HCEC 1CT (cell line): Measurements from ENCODE around the gene ATP1A2.

Experiments used
- DNase-seq: peaks from one replicate; pipeline ENCODE4 v3.0.0-alpha.2; 2017

The ATP1A2 gene

DNA sequence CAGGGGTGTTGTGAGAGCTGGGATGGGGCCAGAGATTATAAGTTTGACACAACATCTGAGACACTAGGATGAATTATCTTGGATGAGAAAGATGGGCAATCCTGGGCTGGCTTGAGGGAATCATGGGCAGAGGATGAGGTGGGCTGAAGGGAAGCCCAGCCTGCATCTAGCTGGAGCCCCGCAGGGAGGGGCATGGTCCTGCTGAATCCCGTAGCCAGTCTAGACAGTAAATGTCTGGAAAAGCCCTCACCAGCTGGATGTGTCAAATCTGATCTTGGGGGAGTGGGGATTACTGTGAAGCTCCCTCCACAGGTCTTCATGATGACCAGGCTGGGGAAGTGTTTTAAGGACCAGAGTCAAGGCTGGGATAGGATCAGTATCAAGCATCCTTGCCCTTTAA lies 71.2 kb downstream of the ATP1A2 start:
- DNase-seq: no peak

DNA sequence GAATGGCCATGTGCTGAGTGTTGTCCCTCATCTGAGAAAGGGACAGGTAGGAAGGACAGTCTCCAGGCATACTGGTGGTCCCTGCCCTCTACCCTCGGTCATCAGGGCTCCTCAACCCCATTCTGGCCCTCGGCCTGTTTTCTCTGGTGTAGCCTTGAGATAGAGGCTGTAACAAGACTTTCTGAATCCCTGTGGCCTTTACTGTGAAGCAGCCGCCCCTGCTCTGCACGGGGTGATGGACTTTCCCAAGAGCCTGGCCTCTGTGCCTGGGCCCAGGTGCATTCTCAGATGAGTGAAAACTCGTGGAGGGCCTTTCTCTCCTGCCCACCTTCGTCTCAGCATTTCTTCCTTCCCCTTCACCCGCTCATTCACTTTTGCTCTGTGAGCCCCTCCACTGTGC lies 71.8 kb downstream of the ATP1A2 start:
- no peak for DNase-seq

DNA sequence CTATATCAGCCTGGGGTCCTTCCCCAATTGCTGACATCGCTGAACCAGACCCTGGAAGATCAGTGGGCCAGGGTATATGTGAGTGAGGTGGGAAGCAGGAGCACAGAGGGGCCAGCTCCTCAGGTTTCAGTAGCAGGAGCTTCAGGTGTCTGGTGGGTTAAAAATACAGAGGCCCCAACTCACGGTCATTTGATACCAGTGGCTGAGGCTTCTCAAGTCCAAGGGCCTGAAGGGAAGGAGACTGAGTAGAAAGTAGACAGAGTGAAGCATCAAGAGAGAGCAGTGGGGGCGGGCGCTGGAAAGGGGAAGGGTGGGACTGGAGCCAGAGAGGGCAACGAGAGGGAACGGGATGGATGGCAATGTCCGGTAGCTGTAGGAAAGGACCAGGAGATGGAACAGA lies 72.8 kb downstream of the ATP1A2 start:
- DNase-seq: no peak

DNA sequence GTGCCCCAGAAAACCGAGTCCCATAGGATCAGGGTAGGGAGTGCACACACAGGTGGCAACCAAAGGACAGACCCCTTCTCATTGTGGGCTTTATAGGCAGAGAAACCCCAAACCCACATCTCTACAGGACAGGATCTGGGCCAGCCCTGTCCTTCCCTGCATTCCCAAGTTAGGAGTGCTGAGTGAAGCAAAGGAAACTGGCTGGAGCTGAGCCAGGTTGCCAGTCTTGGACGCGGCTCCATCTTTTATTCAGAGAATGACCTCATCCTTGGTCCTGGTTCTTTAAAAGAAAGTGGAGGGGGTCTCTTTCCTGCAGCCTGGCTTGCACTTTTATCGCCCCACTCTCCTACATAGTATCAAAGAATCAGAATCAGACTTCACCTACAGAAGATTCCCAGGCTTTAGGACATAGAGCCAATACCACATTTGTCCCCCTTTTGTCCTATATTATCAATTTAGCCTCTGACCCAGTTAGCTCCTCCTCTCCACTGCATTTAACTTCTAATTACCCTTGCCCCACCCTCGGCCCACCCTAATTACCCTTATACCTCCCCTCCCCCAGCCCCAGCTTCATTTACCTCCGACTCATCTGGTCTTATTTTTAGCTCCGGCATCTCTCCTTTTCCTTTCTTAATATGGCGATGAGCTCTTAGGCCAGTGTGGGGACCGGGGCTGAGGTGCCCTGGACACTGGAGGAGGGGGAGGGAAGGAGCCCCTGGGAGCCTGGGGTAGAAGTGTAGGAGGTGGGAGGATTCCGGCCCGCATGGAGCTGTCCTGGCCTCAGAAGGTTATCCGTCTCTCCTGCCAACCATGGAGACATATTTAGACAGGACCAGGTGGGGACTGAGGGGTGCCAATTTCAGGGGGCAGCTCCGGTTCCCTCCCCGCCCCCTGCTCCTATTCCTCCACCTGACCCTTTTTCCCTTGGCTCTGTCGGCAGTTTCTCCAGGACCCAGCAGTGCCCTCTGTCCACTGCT lies 74.4 kb downstream of the ATP1A2 start, which contains the start of gene CASQ1:
TSS of gene CASQ1 (plus strand) at position 927 of the 977 bp plus-strand sequence. CDS start 177 bp downstream, outside the sequence.
- DNase-seq: peak; percentile 17

DNA sequence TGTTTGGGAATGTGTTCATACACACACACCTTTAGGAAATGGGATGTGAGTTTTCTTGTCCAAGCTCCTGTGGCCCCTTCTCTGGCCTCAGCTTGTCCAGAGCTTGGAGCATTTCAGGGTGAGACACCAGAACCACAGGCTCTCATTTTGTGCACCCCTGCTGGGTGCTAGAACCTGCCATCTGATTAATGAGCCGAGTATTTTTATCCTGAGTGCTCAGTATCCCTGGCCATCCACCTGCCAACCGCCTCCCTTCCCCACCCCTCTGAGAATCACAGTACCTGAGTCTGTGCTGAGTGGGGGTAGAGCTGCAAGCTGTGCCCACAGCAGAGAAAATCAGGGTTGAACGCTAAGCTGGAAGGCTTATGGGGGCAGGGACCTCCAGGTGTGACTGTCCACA lies 76.2 kb downstream of the ATP1A2 start:
- no peak for DNase-seq

DNA sequence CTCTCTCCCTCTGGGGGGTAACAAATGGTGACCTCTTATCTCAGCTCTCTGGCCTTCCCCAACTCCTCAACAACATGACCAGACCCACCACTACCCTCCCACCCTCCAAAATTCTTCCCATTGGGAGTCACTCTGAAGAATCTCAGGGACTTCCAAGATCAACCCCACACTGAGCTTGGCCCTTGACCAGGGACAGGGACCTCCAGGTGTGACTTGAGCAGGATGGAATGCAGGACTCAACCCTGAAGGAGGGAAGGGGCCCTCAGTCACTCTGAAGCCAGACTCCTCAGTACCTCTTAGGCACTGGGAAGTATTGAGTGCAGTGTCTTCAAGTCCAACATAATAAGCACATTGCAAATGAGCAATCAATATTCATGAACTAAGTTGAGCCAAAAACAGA lies 76.7 kb downstream of the ATP1A2 start:
- no peak for DNase-seq
